ENCODE data around the gene ACP5.
A peak's percentile ranks its signal among the peaks of the same experiment; 100 is the strongest.
"Not testable (repeated sequence)": the region's sequence is repeated elsewhere in the genome, so short reads cannot be mapped to it uniquely, and the experiment has no call there.

ACP5 gene

DNA sequence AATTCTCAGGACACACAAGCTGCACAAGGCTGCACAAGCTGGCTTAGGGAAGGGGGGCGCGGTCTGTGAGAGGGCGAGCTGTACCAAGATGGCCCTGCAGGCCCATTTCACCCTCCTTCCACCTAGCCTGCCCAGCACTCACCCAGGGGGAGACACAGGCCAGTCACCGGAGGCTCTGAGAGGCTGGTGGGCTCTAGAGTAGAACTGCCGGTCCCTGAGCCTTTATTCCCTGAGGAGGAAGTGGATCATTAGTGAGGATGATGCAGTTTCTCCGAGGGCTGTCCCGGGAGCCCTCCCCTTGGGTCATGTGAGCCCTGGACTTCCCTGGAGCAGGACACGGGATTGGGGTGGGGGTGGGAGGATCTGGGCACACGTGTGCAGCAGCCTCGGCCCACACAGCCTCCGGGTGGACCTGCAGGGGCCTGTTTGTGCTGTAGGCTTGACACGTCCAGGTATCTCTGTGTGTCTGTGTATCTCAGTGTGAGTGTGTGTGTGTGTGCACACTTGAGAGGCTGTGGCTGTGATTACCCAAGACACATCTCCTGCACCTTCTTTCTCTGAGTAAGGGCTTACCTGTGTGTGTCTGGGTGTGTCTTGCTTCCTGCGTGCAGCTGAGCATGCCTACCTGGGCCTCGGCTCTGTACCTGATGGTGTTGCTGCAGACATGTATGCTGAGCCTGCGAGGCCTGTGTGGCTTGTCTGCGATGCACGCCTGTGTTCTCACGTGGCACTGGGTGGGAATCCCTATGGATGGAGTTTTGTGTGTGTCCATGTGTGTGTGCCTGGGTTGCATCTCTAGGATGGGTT is at the start of gene ACP5:
Gene ACP5, minus strand, starts transcription at position 195 of the 807 bp plus-strand sequence. CDS start 328 bp downstream, outside the sequence.
- no peak for DNase-seq

GRCh38 chr19:11626252-11626651 is 48.8 kb upstream of the ACP5 start:
- no peak for DNase-seq

- no peak for DNase-seq
Measured at GRCh38 chr19:11624069-11624463, 46.6 kb upstream of the ACP5 start.

DNA sequence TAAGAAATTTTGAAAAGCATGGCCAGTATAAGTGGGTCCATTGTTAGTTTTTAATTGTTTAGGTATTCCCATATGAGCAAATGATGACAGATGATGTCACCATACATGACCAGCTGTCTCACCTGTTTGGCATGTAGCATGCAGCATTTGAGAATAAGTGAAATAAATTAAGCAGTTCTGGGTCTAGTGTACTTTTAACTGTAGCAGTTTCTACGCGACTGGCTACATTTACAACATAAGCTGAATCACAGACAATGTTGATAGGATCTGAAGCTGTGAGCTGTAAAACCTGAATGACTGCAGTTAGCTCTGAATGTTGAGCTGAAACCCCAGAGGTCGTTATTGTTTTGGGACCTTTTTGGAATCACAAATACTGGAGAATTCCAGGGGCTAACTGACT is 45.0 kb upstream of the ACP5 start:
- not testable (repeated sequence) for DNase-seq

DNA sequence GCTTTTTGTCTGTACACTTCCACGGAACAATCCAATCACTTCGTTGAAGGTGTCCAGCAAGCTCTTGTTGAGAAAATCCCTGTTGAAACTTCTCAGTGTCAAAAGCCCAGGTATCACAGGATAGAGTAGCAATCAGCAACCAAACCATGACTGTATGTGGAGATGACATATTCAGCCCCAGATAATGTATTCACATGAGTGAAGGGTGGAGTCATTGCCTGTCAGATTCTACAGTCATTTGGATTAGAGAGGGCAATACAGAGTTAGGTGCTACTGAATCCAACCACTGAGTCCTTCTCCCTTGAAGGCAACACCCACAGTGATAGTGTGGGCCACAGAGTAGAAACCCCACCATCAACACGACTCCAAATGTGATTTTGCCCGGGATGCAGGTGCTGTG is 43.1 kb upstream of the ACP5 start:
- DNase-seq, result no peak

DNA sequence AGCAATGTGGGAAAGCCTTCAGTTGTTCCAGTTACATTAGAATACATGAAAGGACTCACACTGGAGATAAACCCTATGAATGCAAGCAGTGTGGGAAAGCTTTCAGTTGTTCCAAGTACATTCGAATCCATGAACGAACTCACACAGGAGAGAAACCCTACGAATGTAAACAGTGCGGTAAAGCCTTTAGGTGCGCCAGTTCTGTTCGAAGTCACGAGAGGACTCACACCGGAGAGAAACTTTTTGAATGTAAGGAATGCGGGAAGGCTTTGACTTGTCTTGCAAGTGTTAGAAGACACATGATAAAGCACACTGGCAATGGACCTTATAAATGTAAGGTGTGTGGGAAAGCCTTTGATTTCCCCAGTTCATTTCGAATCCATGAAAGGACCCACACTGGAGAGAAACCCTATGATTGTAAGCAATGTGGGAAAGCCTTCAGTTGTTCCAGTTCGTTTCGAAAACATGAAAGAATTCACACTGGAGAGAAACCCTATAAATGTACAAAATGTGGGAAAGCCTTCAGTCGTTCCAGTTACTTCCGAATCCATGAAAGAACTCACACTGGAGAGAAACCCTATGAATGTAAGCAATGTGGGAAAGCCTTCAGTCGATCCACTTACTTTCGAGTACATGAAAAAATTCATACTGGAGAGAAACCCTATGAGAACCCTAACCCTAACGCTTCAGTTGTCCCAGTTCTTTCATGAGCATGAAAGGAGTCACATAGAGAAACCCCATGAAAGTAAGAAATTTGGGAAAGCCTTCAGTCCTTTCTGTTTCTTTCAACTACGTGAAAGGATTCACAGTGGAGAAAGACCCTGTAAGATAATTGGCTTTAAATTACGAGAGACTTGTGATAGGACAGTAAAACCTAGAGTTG is 40.0 kb upstream of the ACP5 start:
- DNase-seq, result no peak

GRCh38 chr19:11612816-11613511 is 35.5 kb upstream of the ACP5 start:
- DNase-seq, result no peak

DNA sequence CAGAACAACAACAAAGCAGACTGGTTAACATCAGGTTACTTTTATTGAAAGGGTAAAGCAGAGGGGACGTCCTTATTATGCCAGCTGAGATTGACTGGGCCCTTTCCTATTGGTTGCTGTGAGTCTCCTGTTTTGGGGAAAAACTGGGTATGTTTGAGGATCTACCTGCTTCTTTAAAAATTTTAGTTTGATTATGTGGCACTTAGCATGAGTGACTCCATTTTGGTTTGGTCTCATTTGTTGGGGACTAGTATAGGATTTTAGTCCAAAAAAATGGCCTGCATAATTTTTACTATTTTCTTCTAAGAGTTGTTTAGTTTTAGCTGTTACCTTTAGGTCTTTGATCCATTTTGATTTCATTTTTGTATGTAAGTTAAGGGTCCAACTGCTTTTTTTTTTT is 34.3 kb upstream of the ACP5 start:
- no peak for DNase-seq

DNA sequence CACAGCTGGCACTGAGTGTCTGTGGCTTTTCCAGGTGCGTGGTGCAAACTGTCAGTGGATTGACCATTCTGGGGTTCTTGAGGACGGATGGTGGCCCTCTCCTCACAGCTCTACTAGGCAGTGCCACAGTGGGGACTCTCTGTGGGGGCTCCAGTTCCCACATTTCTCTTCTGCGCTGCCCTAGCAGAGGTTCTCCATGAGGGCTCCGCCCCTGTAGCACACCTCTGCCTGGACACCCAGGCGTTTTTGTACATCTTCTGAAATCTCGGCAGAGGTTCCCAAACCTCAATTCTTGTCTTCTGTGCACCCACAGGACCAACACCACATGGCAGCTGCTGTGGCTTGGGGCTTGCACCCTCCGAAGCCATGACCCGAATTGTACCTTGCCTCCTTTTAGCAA is 29.0 kb upstream of the ACP5 start:
- DNase-seq, result no peak

DNA sequence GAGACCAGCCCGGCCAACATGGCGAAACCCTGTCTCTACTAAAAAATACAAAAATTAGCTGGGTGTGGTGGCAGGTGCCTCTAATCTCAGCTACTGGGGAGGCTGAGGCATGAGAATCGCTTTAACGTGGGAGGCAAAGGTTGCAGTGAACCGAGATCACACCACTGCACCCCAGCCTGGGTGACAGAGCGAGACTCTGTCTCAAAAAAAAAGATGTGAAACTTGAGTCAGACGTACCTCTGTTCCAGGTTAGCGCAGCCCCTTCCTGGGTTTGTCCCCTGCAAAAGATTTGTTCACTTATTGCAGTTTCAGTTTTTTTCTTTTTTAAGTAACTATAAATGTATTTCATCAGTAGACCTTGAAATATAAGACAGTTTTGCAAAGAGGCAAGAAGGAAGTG is 22.3 kb upstream of the ACP5 start:
- DNase-seq, result not testable (repeated sequence)

GRCh38 chr19:11598746-11599145 is 21.3 kb upstream of the ACP5 start:
- no peak for DNase-seq

DNA sequence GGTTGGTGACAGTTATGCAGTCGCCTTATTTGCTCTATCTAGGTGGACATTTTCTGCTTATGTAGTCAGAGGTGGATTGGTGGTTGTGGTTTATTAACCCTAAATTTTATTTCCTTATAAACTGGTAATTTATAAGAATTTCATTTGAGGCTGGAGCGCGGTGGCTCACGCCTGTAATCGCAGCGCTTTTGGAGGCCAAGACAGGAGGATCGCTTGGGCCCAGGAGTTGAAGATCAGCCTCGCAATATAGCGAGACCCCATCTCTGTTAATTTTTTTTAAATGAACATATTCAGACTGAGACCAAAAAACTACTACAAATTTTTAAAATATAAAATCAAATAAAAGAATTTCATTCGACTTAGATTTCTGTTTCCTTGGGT is 20.6 kb upstream of the ACP5 start:
- no peak for DNase-seq

DNA sequence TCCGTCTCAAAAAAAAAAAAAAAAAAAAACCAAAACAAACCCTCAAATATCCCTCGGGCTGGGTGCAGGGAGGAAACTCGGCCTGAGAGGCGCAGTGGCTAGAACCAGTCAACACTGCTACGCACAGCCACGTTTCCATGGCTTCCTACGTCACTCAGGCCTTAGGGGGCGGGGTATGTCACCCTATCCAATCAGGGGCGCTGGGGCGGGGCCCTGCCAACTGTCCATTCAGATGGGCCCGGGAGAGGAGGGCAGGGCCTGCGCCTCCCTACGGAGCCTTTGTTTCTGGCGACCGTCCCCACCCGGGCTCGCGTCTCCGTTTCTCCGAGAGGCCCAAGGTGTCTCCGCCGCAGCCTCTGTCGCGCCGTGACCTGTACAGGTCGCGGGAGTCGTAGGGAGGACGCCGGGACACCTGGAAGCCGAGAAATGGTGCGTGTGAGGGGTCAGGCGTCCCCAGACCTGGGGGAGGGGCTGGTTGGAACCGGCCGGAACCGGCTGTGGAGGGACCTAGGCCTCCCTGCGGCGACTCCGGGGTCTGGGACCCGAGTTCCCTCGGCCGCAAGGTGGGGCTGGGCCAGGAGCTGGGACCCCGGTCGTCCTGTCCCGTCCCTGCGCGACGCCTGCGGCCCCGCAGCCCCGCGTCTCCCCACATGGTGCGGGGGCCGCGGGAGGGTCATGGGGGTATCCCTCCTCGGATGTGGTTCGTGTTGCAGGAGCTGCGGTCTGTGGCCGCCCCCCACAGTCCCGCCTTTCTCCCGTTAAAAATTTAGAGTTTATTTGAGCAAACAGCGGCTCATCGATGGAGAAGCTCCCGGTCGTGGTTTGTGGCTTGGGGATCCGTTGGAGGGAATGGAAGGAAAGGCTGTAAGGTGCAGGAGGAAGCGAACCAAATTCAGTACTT is 20.0 kb upstream of the ACP5 start, which contains the start of gene ZNF627:
Gene ZNF627, plus strand, starts transcription at position 282 of the 901 bp plus-strand sequence. Its CDS starts 145 bp downstream, at position 427.
- peak; percentile 98 for DNase-seq

GRCh38 chr19:11596156-11596555 is 18.7 kb upstream of the ACP5 start:
- no peak for DNase-seq

- DNase-seq, result no peak
Measured at GRCh38 chr19:11594084-11594483, 16.6 kb upstream of the ACP5 start.

DNA sequence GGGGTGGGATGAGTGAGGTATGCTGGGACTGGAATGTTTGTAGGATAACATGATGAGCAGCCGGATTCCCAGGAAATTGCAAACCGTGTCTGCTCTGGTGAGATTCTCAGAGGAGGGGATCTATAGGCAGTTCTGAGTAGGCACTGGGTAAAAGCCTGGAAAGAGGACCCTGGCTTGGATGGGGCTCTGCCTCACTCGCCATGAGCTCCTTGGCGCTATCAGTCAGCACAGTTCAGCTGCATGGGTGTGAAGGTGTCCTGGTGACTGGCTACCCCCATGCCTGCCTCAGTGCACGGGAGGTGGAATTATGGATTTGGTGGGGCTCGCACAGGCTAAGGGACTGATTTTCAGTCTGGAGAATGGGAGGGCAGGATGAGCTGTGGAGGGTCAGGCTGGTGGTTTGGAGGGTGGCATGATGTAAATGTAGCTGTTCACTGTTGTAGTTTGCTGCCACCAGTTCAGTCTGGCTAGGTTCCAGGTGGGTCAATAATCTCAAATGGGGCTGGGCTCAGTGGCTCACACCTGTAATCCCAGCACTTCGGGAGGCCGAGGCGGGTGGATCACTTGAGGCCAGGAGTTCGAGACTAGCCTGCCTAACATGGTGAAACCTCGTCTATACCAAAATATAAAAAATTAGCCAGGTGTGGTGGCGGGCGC is 10.7 kb upstream of the ACP5 start:
- DNase-seq, result no peak

GRCh38 chr19:11587302-11587974 is 10.0 kb upstream of the ACP5 start:
- peak; percentile 75 for DNase-seq

DNA sequence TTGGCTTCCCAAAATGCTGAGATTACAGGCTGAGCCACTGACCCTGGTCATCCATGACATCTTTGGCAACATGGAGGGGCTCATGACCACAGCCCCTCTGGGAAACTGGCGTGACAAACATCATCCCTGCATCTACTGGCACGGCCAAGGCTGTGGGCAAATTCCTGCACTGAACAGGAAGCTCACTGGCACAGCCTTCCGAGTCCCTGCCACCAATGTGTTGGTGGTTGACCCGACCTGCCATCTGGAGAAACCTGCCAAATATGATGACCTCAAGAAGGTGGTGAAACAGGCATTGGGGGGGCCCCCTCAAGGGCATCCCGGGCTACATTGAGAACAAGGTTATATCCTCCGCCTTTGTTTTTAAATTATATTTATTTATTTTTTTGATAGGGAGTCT is 8.9 kb upstream of the ACP5 start:
- no peak for DNase-seq

DNA sequence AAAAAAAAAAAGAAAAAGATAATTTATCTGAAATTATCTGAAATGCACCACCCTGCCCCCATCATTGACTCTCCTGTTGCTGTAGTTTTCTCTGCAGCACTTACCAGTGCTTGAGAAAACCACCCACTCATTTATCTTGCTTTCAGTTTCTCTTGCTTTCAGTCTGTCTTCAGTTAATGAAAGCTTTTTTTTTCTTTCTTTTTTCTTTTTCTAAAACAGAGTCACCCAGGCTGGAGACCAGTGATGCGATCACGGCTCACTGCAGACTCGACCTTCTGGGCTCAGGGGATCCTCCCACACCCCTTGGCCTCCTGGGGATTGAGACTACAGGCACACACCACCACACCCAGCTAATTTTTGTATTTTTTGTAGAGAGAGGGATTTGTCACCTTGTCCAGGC is 4.3 kb upstream of the ACP5 start:
- DNase-seq, result peak; percentile 79

DNA sequence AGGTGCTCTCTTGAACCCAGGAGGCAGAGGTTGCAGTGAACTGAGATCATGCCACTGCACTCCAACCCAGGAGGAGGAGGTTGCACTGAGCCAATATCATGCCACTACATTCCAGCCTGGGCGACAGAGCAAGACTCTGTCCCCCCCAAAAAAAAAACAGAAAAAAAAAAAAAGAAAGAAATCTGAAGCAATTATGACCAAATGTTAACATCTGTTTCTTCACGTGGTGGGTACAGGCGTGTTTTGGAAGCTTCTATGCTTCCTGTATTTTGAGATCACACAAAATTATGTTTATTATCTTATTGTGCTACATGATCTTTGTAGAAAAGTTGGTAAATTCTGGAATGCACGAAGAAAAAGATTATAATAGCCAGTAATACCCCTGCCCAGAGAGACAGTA is 2.7 kb upstream of the ACP5 start:
- DNase-seq, result no peak

Data from CD4-positive, alpha-beta T cell treated with Interferon gamma for 1 hour (primary cell).